Cardiac fibroblast (primary cell): Measurements from ENCODE around the gene CNTNAP2.

ENCODE experiments used
- DNase-seq, 2 donors: peaks; one replicate each; pipeline versions ENCODE4 v3.0.0 to v3.0.0-alpha.2; 2010; ENCODE audit warnings: low read depth in 2 of 2
- H3K4me3 ChIP-seq, 2 donors: replicated peaks in 1 of 2; 1 replicate in 1 of 2; 2 replicates in 1 of 2; pipeline ENCODE4 v1.5.1; 2011; ENCODE audit warnings: low read depth in 2 of 2, low read length in 2 of 2, mild to moderate bottlenecking in 2 of 2, moderate library complexity in 1 of 2
- TF ChIP-seq, protein P1 (sequence below): IDR thresholded peaks from one replicate; pipeline ENCODE4 v1.5.1; 2011; ENCODE audit warnings: low read depth, mild to moderate bottlenecking, low read length, inconsistent platforms

CNTNAP2 gene

DNA sequence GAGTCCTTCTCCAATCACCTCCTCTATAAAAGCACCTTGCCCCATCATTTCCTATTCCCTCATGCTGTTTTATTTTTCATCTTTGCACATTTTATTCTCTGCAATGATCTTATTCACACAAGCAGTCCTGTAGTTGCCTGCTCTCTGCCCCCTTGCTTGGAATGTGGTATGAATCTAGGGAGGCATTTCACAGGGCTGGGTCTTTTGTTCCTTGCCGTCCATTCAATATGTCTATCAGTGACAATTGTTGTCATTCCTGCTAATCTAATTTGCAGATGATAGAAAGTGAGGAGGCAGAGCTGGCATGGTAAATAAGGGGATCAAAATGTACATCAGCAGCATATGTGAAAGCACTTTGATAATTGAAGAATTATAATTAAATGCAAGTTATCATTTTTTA lies 2227.8 kb downstream of the CNTNAP2 start:
- no peak for DNase-seq
- H3K4me3 ChIP-seq = no peak overlapping the region
- TF ChIP-seq, protein P1, sequence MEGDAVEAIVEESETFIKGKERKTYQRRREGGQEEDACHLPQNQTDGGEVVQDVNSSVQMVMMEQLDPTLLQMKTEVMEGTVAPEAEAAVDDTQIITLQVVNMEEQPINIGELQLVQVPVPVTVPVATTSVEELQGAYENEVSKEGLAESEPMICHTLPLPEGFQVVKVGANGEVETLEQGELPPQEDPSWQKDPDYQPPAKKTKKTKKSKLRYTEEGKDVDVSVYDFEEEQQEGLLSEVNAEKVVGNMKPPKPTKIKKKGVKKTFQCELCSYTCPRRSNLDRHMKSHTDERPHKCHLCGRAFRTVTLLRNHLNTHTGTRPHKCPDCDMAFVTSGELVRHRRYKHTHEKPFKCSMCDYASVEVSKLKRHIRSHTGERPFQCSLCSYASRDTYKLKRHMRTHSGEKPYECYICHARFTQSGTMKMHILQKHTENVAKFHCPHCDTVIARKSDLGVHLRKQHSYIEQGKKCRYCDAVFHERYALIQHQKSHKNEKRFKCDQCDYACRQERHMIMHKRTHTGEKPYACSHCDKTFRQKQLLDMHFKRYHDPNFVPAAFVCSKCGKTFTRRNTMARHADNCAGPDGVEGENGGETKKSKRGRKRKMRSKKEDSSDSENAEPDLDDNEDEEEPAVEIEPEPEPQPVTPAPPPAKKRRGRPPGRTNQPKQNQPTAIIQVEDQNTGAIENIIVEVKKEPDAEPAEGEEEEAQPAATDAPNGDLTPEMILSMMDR = no peak

DNA sequence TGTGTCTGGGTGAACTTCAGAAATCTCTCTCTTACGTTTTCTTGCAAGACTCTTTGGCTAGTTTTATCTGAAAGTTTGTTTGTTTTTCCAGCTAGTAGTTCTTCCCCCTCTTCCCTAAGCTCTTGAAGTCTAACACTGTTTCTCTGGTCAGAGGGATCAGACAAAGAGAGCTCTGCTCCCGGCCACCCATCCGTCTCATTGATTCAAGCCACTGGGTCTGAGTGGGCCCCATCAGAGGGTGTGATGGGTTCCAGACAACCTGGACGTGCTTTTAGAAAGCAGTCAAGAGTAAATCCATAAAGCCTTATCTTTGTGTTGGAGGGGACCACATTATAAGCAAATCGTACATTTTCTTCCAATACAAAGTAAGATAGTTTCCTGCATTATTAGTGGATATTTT lies 2231.4 kb downstream of the CNTNAP2 start:
- TF ChIP-seq, protein P1 = no peak
- DNase-seq = no peak
- H3K4me3 ChIP-seq = no peak overlapping the region

DNA sequence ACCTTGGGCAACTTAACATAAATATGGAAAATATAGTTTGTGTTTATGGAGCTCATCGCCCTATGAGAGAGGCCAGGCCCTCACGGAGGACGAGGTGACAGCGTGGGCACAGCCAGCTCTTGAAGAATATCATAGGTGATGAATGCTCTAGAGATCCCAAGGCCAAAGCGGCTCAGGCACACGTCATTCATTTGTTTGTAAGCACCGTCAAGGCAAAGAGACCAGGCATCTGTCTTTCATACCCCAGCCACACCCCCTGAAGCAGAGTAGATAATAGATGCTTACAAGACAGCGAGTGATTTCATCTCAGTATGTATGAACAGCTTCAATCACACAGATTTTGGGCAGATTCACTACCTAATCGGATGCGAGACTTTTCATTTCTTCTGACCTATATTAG lies 2231.9 kb downstream of the CNTNAP2 start:
- DNase-seq = no peak
- TF ChIP-seq, protein P1 = no peak
- H3K4me3 ChIP-seq = no peak overlapping the region

DNA sequence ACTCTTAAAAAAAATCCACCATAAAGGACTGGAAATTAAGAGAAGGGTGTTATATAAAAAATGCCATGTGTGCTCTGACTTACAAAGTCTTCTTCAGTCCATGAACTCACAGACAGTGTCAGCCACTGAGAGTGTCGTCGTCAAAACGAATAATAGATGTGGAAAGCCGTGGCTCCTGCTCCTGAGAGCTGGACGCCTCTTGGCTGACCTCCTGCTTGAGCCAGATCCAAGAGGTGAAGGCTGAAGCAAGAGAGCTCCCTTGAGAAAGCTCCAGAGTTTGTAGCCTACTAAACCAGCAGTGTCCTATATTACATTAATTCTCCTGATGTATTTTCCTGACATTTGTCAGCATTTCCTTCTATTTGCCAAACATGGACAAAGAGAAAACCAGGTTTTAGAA lies 2239.7 kb downstream of the CNTNAP2 start:
- DNase-seq = peak in 1 of 2 donors; percentile 19
- TF ChIP-seq, protein P1 = no peak

DNA sequence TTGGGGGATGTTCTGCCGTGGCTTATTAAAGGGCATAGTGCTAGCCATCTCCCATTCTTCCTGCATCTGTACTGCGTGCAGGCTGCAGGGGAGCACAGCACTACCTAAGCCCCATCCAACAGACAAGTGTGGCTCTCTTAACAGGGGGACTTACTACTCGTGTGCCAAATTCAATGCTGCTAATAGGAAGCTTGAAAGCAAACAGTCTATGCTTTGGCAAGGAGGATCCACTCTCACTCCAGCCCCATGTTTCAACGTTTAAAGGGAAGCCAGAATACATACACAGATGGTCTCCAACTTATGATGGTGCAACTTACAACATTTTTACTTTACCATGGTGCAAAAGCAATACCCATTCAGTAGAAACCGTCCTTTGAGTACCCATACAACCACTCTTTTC lies 2245.9 kb downstream of the CNTNAP2 start:
- TF ChIP-seq, protein P1 = no peak
- H3K4me3 ChIP-seq = no peak overlapping the region
- DNase-seq = no peak

More for the DNA sequence above, 2239.7 kb downstream of the CNTNAP2 start:
- H3K4me3 ChIP-seq = no peak overlapping the region

DNA sequence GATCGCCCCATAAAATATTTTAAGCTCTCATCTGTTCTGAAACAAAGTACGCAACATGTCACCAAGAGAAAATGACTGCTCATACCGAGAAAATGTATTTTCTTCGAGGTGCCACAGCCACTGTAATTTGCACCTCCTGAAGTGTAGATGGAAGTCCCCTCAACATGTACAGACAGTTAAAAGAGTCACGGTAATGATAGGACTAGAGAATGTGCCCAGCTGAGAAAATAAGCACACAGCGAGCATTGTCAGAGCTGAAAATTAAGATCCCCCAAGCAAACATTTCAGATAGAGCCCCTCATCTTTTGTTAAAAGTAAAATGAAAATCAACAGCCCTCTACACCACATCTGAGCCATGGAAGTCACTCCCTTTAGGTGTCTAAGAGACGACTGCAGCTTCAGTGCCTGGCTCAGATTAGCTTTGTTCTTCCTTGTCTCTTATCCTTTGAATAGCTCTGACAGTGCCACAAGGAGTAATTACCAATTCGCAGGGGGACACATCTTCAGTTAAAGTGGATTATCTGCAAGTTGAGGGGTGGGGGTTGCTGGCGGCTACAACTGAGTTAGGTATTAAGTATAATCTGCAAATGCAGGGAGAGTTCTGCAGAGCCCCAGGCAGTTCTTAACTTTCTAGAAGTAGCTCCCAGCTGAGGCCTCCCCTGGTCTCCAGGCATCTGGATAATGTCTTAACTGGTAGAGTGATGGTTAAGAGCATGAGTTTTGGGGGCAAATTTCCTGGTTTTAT lies 2251.3 kb downstream of the CNTNAP2 start:
- no peak for DNase-seq
- TF ChIP-seq, protein P1 = no peak
- no peak overlapping the region for H3K4me3 ChIP-seq

DNA sequence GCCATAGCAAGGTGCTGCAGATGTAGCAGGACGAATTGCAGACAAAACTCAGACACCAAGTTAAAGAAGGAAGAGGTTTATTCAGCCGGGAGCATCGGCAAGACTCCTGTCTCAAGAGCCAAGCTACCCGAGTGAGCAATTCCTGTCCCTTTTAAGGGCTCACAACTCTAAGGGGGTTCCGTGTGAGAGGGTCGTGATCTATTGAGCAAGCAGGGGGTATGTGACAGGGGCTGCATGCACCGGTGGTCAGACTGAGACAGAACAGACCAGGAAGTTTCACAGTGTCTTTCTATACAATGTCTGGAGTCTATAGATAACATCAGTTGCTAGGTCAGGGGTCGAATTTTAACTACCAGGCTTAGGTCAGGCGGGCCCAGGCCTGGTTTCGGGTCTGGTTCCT lies 2252.0 kb downstream of the CNTNAP2 start:
- TF ChIP-seq, protein P1 = no peak
- no peak for DNase-seq
- no peak overlapping the region for H3K4me3 ChIP-seq
